Measurements from ENCODE around the gene MICALL1.
A peak's percentile ranks its signal among the peaks of the same experiment; 100 is the strongest.

The MICALL1 gene

GRCh38 chr22:37930952-37931440 lies 24.9 kb downstream of the MICALL1 start:
- no CpG with 5 or more reads among the region's 2 CpGs for WGBS, 2 donors (ENCODE audit: extremely low coverage in 2 of 2, insufficient read length in 2 of 2, insufficient replicate concordance in 1 of 2)
- peaks cover 3 to 8% of the 10 kb centered on the region in 2 donors for H3K4me1 ChIP-seq (ENCODE audit: control insufficient read depth in 2 of 2, insufficient read depth in 1 of 2, low read depth in 1 of 2, low read length in 2 of 2)
- H3K4me3 ChIP-seq (ENCODE audit: low read length in 2 of 2): no peak overlapping the region
- H4K8ac ChIP-seq (ENCODE audit: low read depth, low read length): no peak overlapping the region
- no peak overlapping the region for H3K9ac ChIP-seq (ENCODE audit: low read depth, low read length, poor library complexity)
- H2BK12ac ChIP-seq (ENCODE audit: low read length): no peak overlapping the region
- no peak overlapping the region for H3K4me2 ChIP-seq (ENCODE audit: insufficient read depth, low read length, poor library complexity, severe bottlenecking)
- H3K36me3 ChIP-seq (replicated peaks in 1 of 2; ENCODE audit: control insufficient read depth in 2 of 2, insufficient read depth in 2 of 2, low read length in 2 of 2): peaks cover 25 to 64% of the 10 kb centered on the region in 2 donors
- no peak overlapping the region for H2BK15ac ChIP-seq (ENCODE audit: low read length)
- peak overlapping the region; percentile 28 for H3K18ac ChIP-seq (ENCODE audit: low read length)
- peak overlapping the region; percentile 47 for H2AK5ac ChIP-seq (ENCODE audit: low read depth, low read length)
- H3K23ac ChIP-seq (ENCODE audit: low read depth, low read length, poor library complexity): no peak overlapping the region
- no peaks in the 10 kb centered on the region for H3K27me3 ChIP-seq (ENCODE audit: control insufficient read depth in 3 of 3, insufficient read depth in 3 of 3, low read depth in 1 of 3, low read length in 3 of 3)
- no peak overlapping the region for H3K14ac ChIP-seq (ENCODE audit: low read length)
- no peak overlapping the region for H3K27ac ChIP-seq (replicated peaks; ENCODE audit: low read length)
- H3K9me3 ChIP-seq (replicated peaks in 1 of 2; ENCODE audit: control insufficient read depth in 2 of 2, insufficient read depth in 1 of 2, low read depth in 1 of 2, low read length in 2 of 2): no peaks in the 10 kb centered on the region
- no peak overlapping the region for H2BK120ac ChIP-seq (ENCODE audit: low read depth, low read length)
- H3K79me1 ChIP-seq (ENCODE audit: low read depth, low read length): peaks cover 1% of the 10 kb centered on the region
- H4K91ac ChIP-seq (ENCODE audit: low read depth, low read length, poor library complexity): no peak overlapping the region
- no peak overlapping the region for H2BK5ac ChIP-seq (ENCODE audit: low read length)
- H3K4ac ChIP-seq (ENCODE audit: low read length): no peak overlapping the region
- DNase-seq (ENCODE audit: low spot score): no peak
- H2AFZ ChIP-seq (ENCODE audit: low read length): no peak overlapping the region

DNA sequence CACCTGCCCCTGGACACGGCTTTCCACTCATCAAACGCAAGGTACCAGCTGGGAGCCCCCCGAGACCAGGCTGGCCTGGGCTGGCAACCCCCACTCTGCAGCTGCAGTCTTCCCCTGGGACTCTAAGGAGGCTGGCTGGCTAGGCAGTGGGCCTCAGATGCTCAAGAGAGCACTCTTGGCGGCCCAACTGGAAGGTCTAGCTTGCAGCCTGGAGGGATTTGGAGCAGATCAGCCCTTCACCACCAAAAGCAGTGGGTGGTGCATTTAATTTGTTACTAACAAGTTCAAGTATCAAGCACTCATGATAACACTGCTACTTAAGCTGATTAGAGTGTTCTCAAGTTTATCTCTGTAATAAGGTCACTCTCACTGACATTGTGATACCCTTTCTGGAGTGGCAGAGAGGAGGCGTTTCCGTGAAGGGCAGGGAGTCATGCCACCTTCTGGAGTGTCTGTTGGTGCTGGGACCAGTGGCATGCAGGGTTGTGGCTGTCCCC lies 25.8 kb downstream of the MICALL1 start:
- no peak overlapping the region for H2AFZ ChIP-seq (ENCODE audit: low read length)
- no peak overlapping the region for H3K4ac ChIP-seq (ENCODE audit: low read length)
- peak overlapping the region; percentile 56 for H3K14ac ChIP-seq (ENCODE audit: low read length)
- no peak overlapping the region for H3K23ac ChIP-seq (ENCODE audit: low read depth, low read length, poor library complexity)
- no peak overlapping the region for H3K4me3 ChIP-seq (ENCODE audit: low read length in 2 of 2)
- peaks cover 1% of the 10 kb centered on the region for H3K79me1 ChIP-seq (ENCODE audit: low read depth, low read length)
- no peak overlapping the region for H2BK120ac ChIP-seq (ENCODE audit: low read depth, low read length)
- no peak overlapping the region for H2BK15ac ChIP-seq (ENCODE audit: low read length)
- H3K18ac ChIP-seq (ENCODE audit: low read length): no peak overlapping the region
- H2BK5ac ChIP-seq (ENCODE audit: low read length): no peak overlapping the region
- H3K27me3 ChIP-seq (ENCODE audit: control insufficient read depth in 3 of 3, insufficient read depth in 3 of 3, low read depth in 1 of 3, low read length in 3 of 3): no peaks in the 10 kb centered on the region
- H4K91ac ChIP-seq (ENCODE audit: low read depth, low read length, poor library complexity): no peak overlapping the region
- peaks cover 3 to 8% of the 10 kb centered on the region in 2 donors for H3K4me1 ChIP-seq (ENCODE audit: control insufficient read depth in 2 of 2, insufficient read depth in 1 of 2, low read depth in 1 of 2, low read length in 2 of 2)
- H3K4me2 ChIP-seq (ENCODE audit: insufficient read depth, low read length, poor library complexity, severe bottlenecking): no peak overlapping the region
- no CpG with 5 or more reads among the region's 6 CpGs for WGBS, 2 donors (ENCODE audit: extremely low coverage in 2 of 2, insufficient read length in 2 of 2, insufficient replicate concordance in 1 of 2)
- peaks cover 18 to 60% of the 10 kb centered on the region in 2 donors for H3K36me3 ChIP-seq (replicated peaks in 1 of 2; ENCODE audit: control insufficient read depth in 2 of 2, insufficient read depth in 2 of 2, low read length in 2 of 2)
- no peaks in the 10 kb centered on the region for H3K9me3 ChIP-seq (replicated peaks in 1 of 2; ENCODE audit: control insufficient read depth in 2 of 2, insufficient read depth in 1 of 2, low read depth in 1 of 2, low read length in 2 of 2)
- no peak overlapping the region for H2AK5ac ChIP-seq (ENCODE audit: low read depth, low read length)
- H3K27ac ChIP-seq (replicated peaks; ENCODE audit: low read length): no peak overlapping the region
- no peak for DNase-seq (ENCODE audit: low spot score)
- H4K8ac ChIP-seq (ENCODE audit: low read depth, low read length): no peak overlapping the region
- no peak overlapping the region for H2BK12ac ChIP-seq (ENCODE audit: low read length)
- no peak overlapping the region for H3K9ac ChIP-seq (ENCODE audit: low read depth, low read length, poor library complexity)

- Histone ChIP-seq H3K4me2 (ENCODE audit: insufficient read depth, low read length, poor library complexity, severe bottlenecking) (no peak overlapping the region), H2BK12ac (ENCODE audit: low read length) (no peak overlapping the region)
Observed at GRCh38 chr22:37932401-37932800, 26.3 kb downstream of the MICALL1 start.

GRCh38 chr22:37932821-37933578 lies 26.9 kb downstream of the MICALL1 start:
- Histone ChIP-seq H4K91ac (ENCODE audit: low read depth, low read length, poor library complexity) (no peak overlapping the region), H3K14ac (ENCODE audit: low read length) (peak overlapping the region; percentile 25), H2AFZ (ENCODE audit: low read length) (no peak overlapping the region), H2AK5ac (ENCODE audit: low read depth, low read length) (peak overlapping the region; percentile 33), H3K79me1 (ENCODE audit: low read depth, low read length) (peaks cover 1% of the 10 kb centered on the region), H3K23ac (ENCODE audit: low read depth, low read length, poor library complexity) (no peak overlapping the region), H2BK12ac (ENCODE audit: low read length) (no peak overlapping the region), H2BK5ac (ENCODE audit: low read length) (no peak overlapping the region), H3K4me1 (ENCODE audit: control insufficient read depth in 2 of 2, insufficient read depth in 1 of 2, low read depth in 1 of 2, low read length in 2 of 2) (peaks cover 3 to 8% of the 10 kb centered on the region in 2 donors), H4K8ac (ENCODE audit: low read depth, low read length) (no peak overlapping the region), H3K36me3 (replicated peaks in 1 of 2; ENCODE audit: control insufficient read depth in 2 of 2, insufficient read depth in 2 of 2, low read length in 2 of 2) (peaks cover 24 to 59% of the 10 kb centered on the region in 2 donors), H3K9ac (ENCODE audit: low read depth, low read length, poor library complexity) (no peak overlapping the region), H2BK120ac (ENCODE audit: low read depth, low read length) (no peak overlapping the region), H3K27me3 (ENCODE audit: control insufficient read depth in 3 of 3, insufficient read depth in 3 of 3, low read depth in 1 of 3, low read length in 3 of 3) (no peaks in the 10 kb centered on the region), H2BK15ac (ENCODE audit: low read length) (no peak overlapping the region), H3K4me2 (ENCODE audit: insufficient read depth, low read length, poor library complexity, severe bottlenecking) (no peak overlapping the region), H3K9me3 (replicated peaks in 1 of 2; ENCODE audit: control insufficient read depth in 2 of 2, insufficient read depth in 1 of 2, low read depth in 1 of 2, low read length in 2 of 2) (no peaks in the 10 kb centered on the region), H3K27ac (replicated peaks; ENCODE audit: low read length) (peak overlapping the region; percentile 7), H3K4me3 (ENCODE audit: low read length in 2 of 2) (no peak overlapping the region), H3K18ac (ENCODE audit: low read length) (no peak overlapping the region), H3K4ac (ENCODE audit: low read length) (no peak overlapping the region)
- no CpG with 5 or more reads among the region's 21 CpGs for WGBS, 2 donors (ENCODE audit: extremely low coverage in 2 of 2, insufficient read length in 2 of 2, insufficient replicate concordance in 1 of 2)
- no peak for DNase-seq (ENCODE audit: low spot score)

More at GRCh38 chr22:37932401-37932800, 26.3 kb downstream of the MICALL1 start:
- H2BK120ac ChIP-seq (ENCODE audit: low read depth, low read length): no peak overlapping the region
- no peak overlapping the region for H3K4ac ChIP-seq (ENCODE audit: low read length)
- no peak overlapping the region for H3K27ac ChIP-seq (replicated peaks; ENCODE audit: low read length)
- no peak overlapping the region for H2BK5ac ChIP-seq (ENCODE audit: low read length)
- no peak overlapping the region for H4K8ac ChIP-seq (ENCODE audit: low read depth, low read length)
- no peak for DNase-seq (ENCODE audit: low spot score)
- peak overlapping the region; percentile 56 for H3K14ac ChIP-seq (ENCODE audit: low read length)
- H3K4me1 ChIP-seq (ENCODE audit: control insufficient read depth in 2 of 2, insufficient read depth in 1 of 2, low read depth in 1 of 2, low read length in 2 of 2): peaks cover 3 to 8% of the 10 kb centered on the region in 2 donors
- H3K9me3 ChIP-seq (replicated peaks in 1 of 2; ENCODE audit: control insufficient read depth in 2 of 2, insufficient read depth in 1 of 2, low read depth in 1 of 2, low read length in 2 of 2): no peaks in the 10 kb centered on the region
- no peak overlapping the region for H4K91ac ChIP-seq (ENCODE audit: low read depth, low read length, poor library complexity)
- H3K36me3 ChIP-seq (replicated peaks in 1 of 2; ENCODE audit: control insufficient read depth in 2 of 2, insufficient read depth in 2 of 2, low read length in 2 of 2): peaks cover 19 to 58% of the 10 kb centered on the region in 2 donors
- no peak overlapping the region for H2AK5ac ChIP-seq (ENCODE audit: low read depth, low read length)
- H3K27me3 ChIP-seq (ENCODE audit: control insufficient read depth in 3 of 3, insufficient read depth in 3 of 3, low read depth in 1 of 3, low read length in 3 of 3): no peaks in the 10 kb centered on the region
- no CpG with 5 or more reads among the region's 10 CpGs for WGBS, 2 donors (ENCODE audit: extremely low coverage in 2 of 2, insufficient read length in 2 of 2, insufficient replicate concordance in 1 of 2)
- no peak overlapping the region for H3K23ac ChIP-seq (ENCODE audit: low read depth, low read length, poor library complexity)
- H3K79me1 ChIP-seq (ENCODE audit: low read depth, low read length): peaks cover 1% of the 10 kb centered on the region
- no peak overlapping the region for H3K18ac ChIP-seq (ENCODE audit: low read length)
- H3K9ac ChIP-seq (ENCODE audit: low read depth, low read length, poor library complexity): no peak overlapping the region
- no peak overlapping the region for H2BK15ac ChIP-seq (ENCODE audit: low read length)
- no peak overlapping the region for H2AFZ ChIP-seq (ENCODE audit: low read length)
- no peak overlapping the region for H3K4me3 ChIP-seq (ENCODE audit: low read length in 2 of 2)
